NCI-H2107 treated with DMSO at 0.1 percent for 48 hours (cell line): ENCODE results near the gene AP5B1.
"Not testable (repeated sequence)": the region's sequence is repeated elsewhere in the genome, so short reads cannot be mapped to it uniquely, and the experiment has no call there.

Experiments used
- DNase-seq: peaks from one replicate; lab custom pipeline; 2025; ENCODE audit not compliant: unreplicated experiment; lab: John Stamatoyannopoulos, UW

The AP5B1 gene

GRCh38 chr11:65767806-65768205, 13.0 kb downstream of the AP5B1 start:
- DNase-seq, result not testable (repeated sequence)

- no peak for DNase-seq
These were observed 13.4 kb downstream of the AP5B1 start for GRCh38 chr11:65767406-65767805.

GRCh38 chr11:65766535-65766934, 14.2 kb downstream of the AP5B1 start:
- DNase-seq, result no peak

DNA sequence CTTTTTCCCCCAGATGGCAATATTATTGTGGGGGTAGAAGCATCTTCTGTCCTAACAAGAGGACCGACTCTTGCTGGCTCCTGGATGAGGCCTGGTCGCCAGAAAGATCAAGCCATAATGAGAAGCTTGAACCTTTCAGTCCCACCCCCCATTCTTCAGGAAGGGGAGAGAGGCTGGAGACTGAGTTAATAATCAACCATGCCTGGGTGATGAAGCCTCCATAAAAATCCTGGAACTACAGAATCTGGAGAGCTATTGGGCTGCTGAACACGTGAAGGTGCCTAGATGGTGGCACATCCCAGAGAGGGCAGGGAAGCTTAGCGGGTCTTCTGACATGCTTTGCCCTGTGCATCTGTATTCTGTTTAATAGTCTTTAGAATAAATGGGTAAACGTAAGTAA, 16.3 kb downstream of the AP5B1 start:
- no peak for DNase-seq

GRCh38 chr11:65762816-65763215, 18.0 kb downstream of the AP5B1 start:
- DNase-seq, result not testable (repeated sequence)

DNA sequence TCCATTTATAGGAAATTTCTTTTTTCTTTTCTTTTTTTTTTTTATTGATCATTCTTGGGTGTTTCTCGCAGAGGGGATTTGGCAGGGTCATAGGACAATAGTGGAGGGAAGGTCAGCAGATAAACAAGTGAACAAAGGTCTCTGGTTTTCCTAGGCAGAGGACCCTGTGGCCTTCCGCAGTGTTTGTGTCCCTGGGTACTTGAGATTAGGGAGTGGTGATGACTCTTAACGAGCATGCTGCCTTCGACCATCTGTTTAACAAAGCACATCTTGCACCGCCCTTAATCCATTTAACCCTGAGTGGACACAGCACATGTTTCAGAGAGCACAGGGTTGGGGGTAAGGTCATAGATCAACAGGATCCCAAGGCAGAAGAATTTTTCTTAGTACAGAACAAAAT, 18.6 kb downstream of the AP5B1 start:
- not testable (repeated sequence) for DNase-seq

GRCh38 chr11:65745049-65745448, 35.7 kb downstream of the AP5B1 start:
- no peak for DNase-seq

DNA sequence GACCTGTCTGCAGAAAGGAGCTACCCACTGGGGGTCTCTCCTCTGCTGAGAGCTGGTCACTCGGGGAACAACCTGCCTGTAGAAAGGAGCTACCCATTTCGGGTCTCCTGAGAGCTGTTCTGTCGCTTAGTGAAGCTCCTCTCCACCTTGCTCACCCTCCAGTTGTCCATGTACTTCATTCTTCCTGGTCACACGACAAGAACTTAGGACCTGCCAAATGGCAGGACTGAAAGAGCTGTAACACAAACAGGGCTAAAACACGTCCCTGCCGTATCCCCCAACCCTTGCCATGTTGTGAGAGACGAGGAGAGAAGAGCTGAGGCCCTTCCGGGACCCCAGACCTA, 36.1 kb downstream of the AP5B1 start:
- DNase-seq, result no peak

GRCh38 chr11:65744026-65744698, 36.6 kb downstream of the AP5B1 start:
- DNase-seq, result no peak

DNA sequence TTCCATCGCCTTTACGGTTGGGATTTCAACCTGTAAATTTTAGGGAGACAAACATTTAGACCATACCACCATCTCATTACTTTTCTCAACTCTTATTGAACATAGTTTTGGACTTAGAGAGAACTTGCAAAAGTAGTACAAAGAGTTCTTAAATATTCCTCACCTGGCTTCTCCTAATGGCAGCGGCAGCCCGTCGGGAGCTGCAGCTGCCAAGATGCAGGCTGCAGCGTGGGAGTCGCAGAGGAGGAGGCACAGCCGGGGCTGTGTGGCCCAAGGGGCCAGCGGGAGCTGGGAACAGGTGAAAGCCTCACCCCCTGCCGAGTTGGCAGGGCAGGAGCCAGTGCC, 37.1 kb downstream of the AP5B1 start:
- DNase-seq, result no peak

GRCh38 chr11:65742353-65742752, 38.4 kb downstream of the AP5B1 start:
- no peak for DNase-seq

DNA sequence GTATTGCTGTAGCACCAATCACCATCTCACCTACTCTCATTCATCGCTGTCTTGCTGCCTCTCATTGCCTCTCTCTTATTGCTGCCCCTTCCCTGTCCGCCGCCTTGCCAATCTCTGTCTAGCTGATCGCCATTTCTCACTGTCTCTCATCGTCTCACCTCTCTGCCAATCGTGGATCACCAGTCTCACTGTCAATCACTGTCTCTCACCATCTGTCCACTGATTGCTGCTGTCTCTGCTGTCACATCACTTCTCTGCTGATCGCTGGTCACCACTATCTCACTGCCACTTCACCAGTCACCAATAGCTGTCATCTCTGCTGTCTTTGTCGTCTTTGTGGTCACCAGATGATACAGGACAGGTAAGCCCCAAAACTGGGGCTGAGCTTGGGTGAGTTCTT, 39.6 kb downstream of the AP5B1 start:
- no peak for DNase-seq

DNA sequence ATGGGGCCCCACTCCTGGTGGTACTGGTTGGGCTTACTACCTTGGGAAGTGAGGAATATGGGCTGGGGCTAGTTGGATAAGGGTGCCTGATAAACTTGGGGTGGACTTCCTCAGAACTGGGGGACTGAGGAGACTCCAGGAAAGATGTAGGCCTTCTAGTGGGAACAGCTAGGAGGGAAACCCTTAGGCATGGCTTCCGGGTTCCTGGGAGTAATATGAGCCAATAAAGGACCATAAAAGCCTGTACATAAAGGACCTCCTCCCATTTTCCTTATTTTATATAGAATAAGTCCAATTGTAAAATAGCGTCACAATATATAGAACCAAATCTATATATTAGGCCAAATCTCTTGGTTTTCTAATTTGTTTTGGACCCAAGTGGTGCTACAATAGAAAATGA, 41.8 kb downstream of the AP5B1 start:
- no peak for DNase-seq

DNA sequence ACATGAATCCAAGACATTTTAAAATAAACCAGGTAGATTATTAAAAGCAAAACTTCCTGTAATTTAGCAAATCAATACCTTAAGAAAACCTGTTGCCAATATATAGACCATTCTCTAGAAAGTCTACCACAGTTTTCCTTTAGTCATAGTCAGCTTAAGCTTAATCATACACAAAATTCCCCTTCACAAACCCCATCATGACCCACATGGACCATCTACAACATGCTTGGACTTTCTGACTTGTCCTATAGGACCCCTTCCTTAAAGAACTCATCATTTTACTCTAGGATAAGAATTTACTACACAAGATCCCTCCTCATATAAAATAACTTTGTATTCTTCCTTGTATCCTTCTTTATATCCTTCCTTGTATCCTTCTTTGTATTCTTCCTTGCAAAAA, 44.0 kb downstream of the AP5B1 start:
- no peak for DNase-seq

GRCh38 chr11:65735111-65735510, 45.7 kb downstream of the AP5B1 start:
- not testable (repeated sequence) for DNase-seq

- DNase-seq, result no peak
These were observed 50.3 kb downstream of the AP5B1 start for GRCh38 chr11:65730461-65730860.

DNA sequence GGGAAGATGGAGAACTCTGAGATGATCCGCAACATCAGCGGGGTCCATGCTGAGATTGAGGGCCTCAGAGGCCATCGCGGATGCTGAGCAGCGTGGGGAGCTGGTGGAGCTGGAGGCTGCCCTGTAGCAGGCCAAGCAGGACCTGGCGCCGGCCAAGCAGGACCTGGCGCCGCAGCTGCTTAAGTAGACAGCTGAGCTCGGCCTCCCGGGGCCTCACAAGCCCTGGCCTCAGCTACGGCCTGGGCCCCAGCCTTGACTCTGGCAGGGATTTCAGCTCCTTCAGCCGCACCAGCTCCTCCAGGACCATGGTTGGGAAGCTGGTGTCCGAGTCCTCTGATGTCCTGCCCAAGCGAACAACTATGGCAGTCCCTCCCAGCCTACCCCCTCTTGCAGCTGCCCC, 52.9 kb downstream of the AP5B1 start:
- DNase-seq, result no peak

DNA sequence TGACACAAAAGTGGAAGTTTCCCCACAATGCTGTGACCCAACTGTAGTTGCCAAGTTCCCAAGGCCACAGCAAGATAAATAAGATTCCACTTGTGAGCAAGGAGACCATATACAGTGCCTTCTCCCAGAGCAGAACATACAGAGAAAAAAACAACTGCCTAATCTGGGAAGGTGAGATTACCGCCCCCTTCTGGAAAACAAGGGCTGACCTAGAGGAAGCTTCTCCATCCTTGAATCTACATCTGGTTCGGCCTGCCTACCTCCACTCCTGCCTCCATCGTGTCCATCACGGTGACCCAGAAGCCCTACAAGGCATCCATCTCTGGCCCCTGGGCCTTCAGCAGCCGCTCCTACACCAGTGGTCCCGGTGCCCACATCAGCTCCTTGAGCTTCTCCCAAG, 54.1 kb downstream of the AP5B1 start:
- DNase-seq, result no peak
